NCI-H2227 (cell line): ENCODE measurements around the gene SLITRK3.
"Not testable (repeated sequence)": the region's sequence is repeated elsewhere in the genome, so short reads cannot be mapped to it uniquely, and the experiment has no call there.

Experiments used
- DNase-seq: peaks from one replicate; lab custom pipeline; 2025; ENCODE audit not compliant: unreplicated experiment; lab: John Stamatoyannopoulos, UW

The SLITRK3 gene

GRCh38 chr3:165192610-165193192 is 3.5 kb downstream of the SLITRK3 start:
- no peak for DNase-seq

- DNase-seq = no peak
Measured at GRCh38 chr3:165191491-165191890, 4.7 kb downstream of the SLITRK3 start.

GRCh38 chr3:165188452-165188851 is 7.7 kb downstream of the SLITRK3 start:
- no peak for DNase-seq

- peak; percentile 3 for DNase-seq
Measured at GRCh38 chr3:165185707-165186327, 10.4 kb downstream of the SLITRK3 start.

GRCh38 chr3:165181556-165181955 is 14.6 kb downstream of the SLITRK3 start:
- no peak for DNase-seq

- DNase-seq = no peak
Measured at GRCh38 chr3:165170236-165170635, 25.9 kb downstream of the SLITRK3 start.

- DNase-seq = no peak
Measured at GRCh38 chr3:165169368-165169767, 26.8 kb downstream of the SLITRK3 start.

- no peak for DNase-seq
Measured at GRCh38 chr3:165162883-165163282, 33.3 kb downstream of the SLITRK3 start.

- DNase-seq = no peak
Measured at GRCh38 chr3:165159760-165160421, 36.3 kb downstream of the SLITRK3 start.

- no peak for DNase-seq
Measured at GRCh38 chr3:165158011-165158410, 38.2 kb downstream of the SLITRK3 start.

GRCh38 chr3:165156757-165157420 is 39.3 kb downstream of the SLITRK3 start:
- no peak for DNase-seq

- no peak for DNase-seq
Measured at GRCh38 chr3:165148876-165149441, 47.2 kb downstream of the SLITRK3 start.

- no peak for DNase-seq
Measured at GRCh38 chr3:165144271-165144670, 51.9 kb downstream of the SLITRK3 start.

- DNase-seq = not testable (repeated sequence)
Measured at GRCh38 chr3:165139918-165140317, 56.3 kb downstream of the SLITRK3 start.
